ENCODE measurements around the gene HOGA1. TPM values are rescaled to one million over a fixed set of nuclear protein-coding genes. Genes with fewer than 3 reads are reported as not detected.

Gene HOGA1
- polyA plus RNA-seq, 1 donor (not counting 4 experiments of a cell fraction or from before 2014, with no cell fraction given), result 1.0 TPM

- Histone ChIP-seq H3K4me1 (ENCODE audit: control insufficient read depth, extremely low read depth, insufficient read depth, low read length) (peaks cover 18% of the 10 kb centered on the region), H3K9me3 (ENCODE audit: control insufficient read depth, low read depth, low read length) (no peaks in the 10 kb centered on the region), H3K27ac (ENCODE audit: control insufficient read depth, insufficient read depth, low read length) (no peak overlapping the region), H3K36me3 (ENCODE audit: control insufficient read depth in 2 of 2, extremely low read depth in 1 of 2, insufficient read depth in 2 of 2, low read length in 2 of 2) (no peaks in the 10 kb centered on the region), H4K20me1 (ENCODE audit: control insufficient read depth, extremely low read depth, insufficient read depth, low read length) (no peaks in the 10 kb centered on the region), H3K9me1 (ENCODE audit: control insufficient read depth, extremely low read depth, insufficient read depth, low read length) (no peaks in the 10 kb centered on the region), H3K4me2 (ENCODE audit: control insufficient read depth, extremely low read depth, insufficient read depth, low read depth, low read length) (no peak overlapping the region), H2AFZ (ENCODE audit: control insufficient read depth, low read length) (no peak overlapping the region), H3K27me3 (ENCODE audit: control insufficient read depth, extremely low read depth, insufficient read depth, low read length) (no peaks in the 10 kb centered on the region), H3K4me3 (ENCODE audit: control insufficient read depth in 2 of 3, extremely low read depth in 1 of 3, insufficient read depth in 2 of 3, low read depth in 1 of 3, low read length in 3 of 3) (no peak overlapping the region), H3K79me2 (ENCODE audit: control insufficient read depth, insufficient read depth, low read length) (no peaks in the 10 kb centered on the region), H3K9ac (ENCODE audit: control insufficient read depth, extremely low read depth, insufficient read depth, low read length) (no peak overlapping the region)
- dilution Hi-C loops (cut with MboI; ENCODE audit: extremely low pct_ligation_motif_present, low sequenced_read_pairs), result no loop called here
- DNase-seq (ENCODE audit: low read depth, low spot score) (no peak), FAIRE-seq (no peak)
- TF ChIP-seq CTCF (optimal IDR thresholded peaks at IDR 0.05 in 1 of 3, IDR thresholded peaks at IDR 0.05 in 1 of 3, conservative IDR thresholded peaks at IDR 0.05 in 1 of 3; ENCODE audit: extremely low read depth in 1 of 3, insufficient read depth in 2 of 3, low read length in 3 of 3) (no peak), EZH2 (IDR thresholded peaks at IDR 0.05; ENCODE audit: low read length) (no peak)
Measured at GRCh38 chr10:97593421-97593820, 9.2 kb downstream of the HOGA1 start.

GRCh38 chr10:97596101-97597082, 12.2 kb downstream of the HOGA1 start:
- Histone ChIP-seq H3K9me1 (ENCODE audit: control insufficient read depth, extremely low read depth, insufficient read depth, low read length) (no peaks in the 10 kb centered on the region), H3K4me2 (ENCODE audit: control insufficient read depth, extremely low read depth, insufficient read depth, low read depth, low read length) (peak overlapping the region; percentile 36), H3K36me3 (ENCODE audit: control insufficient read depth in 2 of 2, extremely low read depth in 1 of 2, insufficient read depth in 2 of 2, low read length in 2 of 2) (no peaks in the 10 kb centered on the region), H3K9ac (ENCODE audit: control insufficient read depth, extremely low read depth, insufficient read depth, low read length) (no peak overlapping the region), H3K9me3 (ENCODE audit: control insufficient read depth, low read depth, low read length) (no peaks in the 10 kb centered on the region), H4K20me1 (ENCODE audit: control insufficient read depth, extremely low read depth, insufficient read depth, low read length) (no peaks in the 10 kb centered on the region), H3K4me1 (ENCODE audit: control insufficient read depth, extremely low read depth, insufficient read depth, low read length) (peaks cover 18% of the 10 kb centered on the region), H2AFZ (ENCODE audit: control insufficient read depth, low read length) (no peak overlapping the region), H3K4me3 (ENCODE audit: control insufficient read depth in 2 of 3, extremely low read depth in 1 of 3, insufficient read depth in 2 of 3, low read depth in 1 of 3, low read length in 3 of 3) (no peak overlapping the region), H3K27ac (ENCODE audit: control insufficient read depth, insufficient read depth, low read length) (peak overlapping the region; percentile 17), H3K79me2 (ENCODE audit: control insufficient read depth, insufficient read depth, low read length) (no peaks in the 10 kb centered on the region), H3K27me3 (ENCODE audit: control insufficient read depth, extremely low read depth, insufficient read depth, low read length) (no peaks in the 10 kb centered on the region)
- peak; percentile 81 for FAIRE-seq
- no peak for DNase-seq (ENCODE audit: low read depth, low spot score)
- TF ChIP-seq EZH2 (IDR thresholded peaks at IDR 0.05; ENCODE audit: low read length), result no peak
- no peak for TF ChIP-seq CTCF (optimal IDR thresholded peaks at IDR 0.05 in 1 of 3, IDR thresholded peaks at IDR 0.05 in 1 of 3, conservative IDR thresholded peaks at IDR 0.05 in 1 of 3; ENCODE audit: extremely low read depth in 1 of 3, insufficient read depth in 2 of 3, low read length in 3 of 3)
- dilution Hi-C loops (cut with MboI; ENCODE audit: extremely low pct_ligation_motif_present, low sequenced_read_pairs), result no loop called here

Measured in keratinocyte (primary cell).